HL-60 (cell line): ENCODE data around the gene CPNE4.

Source experiments
- DNase-seq, 2 experiments: peaks; one replicate each; pipeline ENCODE4 v3.0.0-alpha.2; 2010 to 2020; ENCODE audit warnings: low read depth in 1 of 2, low spot score in 1 of 2
- H3K27ac ChIP-seq: fragments of 250-450 bp; sonication (Bioruptor Pico); replicated peaks from 2 replicates; pipeline ENCODE4 v1.5.1; 2020; ENCODE audit warnings: mild to moderate bottlenecking, moderate library complexity
- H3K27me3 ChIP-seq: fragments of 250-450 bp; sonication (Bioruptor Pico); 2 replicates; pipeline ENCODE4 v1.5.1; 2021; ENCODE audit warnings: mild to moderate bottlenecking, moderate library complexity; ENCODE audit not compliant: insufficient read depth, poor library complexity, severe bottlenecking
- H3K4me3 ChIP-seq: replicated peaks from 2 replicates; pipeline ENCODE4 v1.5.1; 2011; ENCODE audit warnings: mild to moderate bottlenecking, control low read depth, low read length; ENCODE audit not compliant: insufficient read depth
- GABPA ChIP-seq: IDR thresholded peaks from 2 replicates; pipeline ENCODE4 v1.6.1; 2012; ENCODE audit warnings: low read depth
- POLR2AphosphoS5 ChIP-seq: IDR thresholded peaks from 2 replicates; pipeline ENCODE4 v1.6.1; 2012; ENCODE audit warnings: low read depth
- SPI1 ChIP-seq: IDR thresholded peaks from 2 replicates; pipeline ENCODE4 v1.6.1; 2012; ENCODE audit warnings: low read depth, mild to moderate bottlenecking, borderline replicate concordance
- TF ChIP-seq, protein P1 (sequence below): IDR thresholded peaks from one replicate; pipeline ENCODE4 v1.5.1; 2011; ENCODE audit warnings: low read length, control low read depth, inconsistent platforms; ENCODE audit not compliant: insufficient read depth
- TF ChIP-seq, protein P2 (sequence below): IDR thresholded peaks from 2 replicates; pipeline ENCODE4 v1.6.1; 2012; ENCODE audit warnings: low read depth; ENCODE audit not compliant: insufficient replicate concordance

The CPNE4 gene

DNA sequence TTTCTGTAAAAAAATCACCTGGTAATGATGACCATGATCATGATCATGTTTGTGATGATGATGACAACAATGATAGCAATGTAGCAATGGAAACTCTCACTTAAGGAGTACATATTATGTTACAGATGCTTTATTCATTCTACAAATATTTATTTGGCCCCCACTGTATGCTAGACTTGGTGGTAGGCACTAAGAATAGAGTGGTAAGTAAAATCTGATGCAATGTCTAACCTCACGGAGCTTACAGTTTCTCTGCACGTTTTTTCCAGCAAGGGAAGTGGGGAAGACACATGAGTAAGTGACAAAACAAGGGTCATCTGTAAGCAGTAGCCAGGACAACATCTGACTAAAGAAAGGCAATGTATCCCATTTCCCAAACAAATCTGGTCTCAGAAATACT lies 332.7 kb downstream of the CPNE4 start:
- DNase-seq = no peak
- H3K27me3 ChIP-seq = no peaks in the 10 kb centered on the region
- no peak overlapping the region for H3K4me3 ChIP-seq
- H3K27ac ChIP-seq = no peak overlapping the region
- TF ChIP-seq SPI1 = no peak
- TF ChIP-seq, protein P1, sequence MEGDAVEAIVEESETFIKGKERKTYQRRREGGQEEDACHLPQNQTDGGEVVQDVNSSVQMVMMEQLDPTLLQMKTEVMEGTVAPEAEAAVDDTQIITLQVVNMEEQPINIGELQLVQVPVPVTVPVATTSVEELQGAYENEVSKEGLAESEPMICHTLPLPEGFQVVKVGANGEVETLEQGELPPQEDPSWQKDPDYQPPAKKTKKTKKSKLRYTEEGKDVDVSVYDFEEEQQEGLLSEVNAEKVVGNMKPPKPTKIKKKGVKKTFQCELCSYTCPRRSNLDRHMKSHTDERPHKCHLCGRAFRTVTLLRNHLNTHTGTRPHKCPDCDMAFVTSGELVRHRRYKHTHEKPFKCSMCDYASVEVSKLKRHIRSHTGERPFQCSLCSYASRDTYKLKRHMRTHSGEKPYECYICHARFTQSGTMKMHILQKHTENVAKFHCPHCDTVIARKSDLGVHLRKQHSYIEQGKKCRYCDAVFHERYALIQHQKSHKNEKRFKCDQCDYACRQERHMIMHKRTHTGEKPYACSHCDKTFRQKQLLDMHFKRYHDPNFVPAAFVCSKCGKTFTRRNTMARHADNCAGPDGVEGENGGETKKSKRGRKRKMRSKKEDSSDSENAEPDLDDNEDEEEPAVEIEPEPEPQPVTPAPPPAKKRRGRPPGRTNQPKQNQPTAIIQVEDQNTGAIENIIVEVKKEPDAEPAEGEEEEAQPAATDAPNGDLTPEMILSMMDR = no peak

GRCh38 chr3:131701153-131701770 lies 333.6 kb downstream of the CPNE4 start:
- no peak overlapping the region for H3K4me3 ChIP-seq
- DNase-seq = no peak
- H3K27me3 ChIP-seq = no peaks in the 10 kb centered on the region
- TF ChIP-seq, protein P2, sequence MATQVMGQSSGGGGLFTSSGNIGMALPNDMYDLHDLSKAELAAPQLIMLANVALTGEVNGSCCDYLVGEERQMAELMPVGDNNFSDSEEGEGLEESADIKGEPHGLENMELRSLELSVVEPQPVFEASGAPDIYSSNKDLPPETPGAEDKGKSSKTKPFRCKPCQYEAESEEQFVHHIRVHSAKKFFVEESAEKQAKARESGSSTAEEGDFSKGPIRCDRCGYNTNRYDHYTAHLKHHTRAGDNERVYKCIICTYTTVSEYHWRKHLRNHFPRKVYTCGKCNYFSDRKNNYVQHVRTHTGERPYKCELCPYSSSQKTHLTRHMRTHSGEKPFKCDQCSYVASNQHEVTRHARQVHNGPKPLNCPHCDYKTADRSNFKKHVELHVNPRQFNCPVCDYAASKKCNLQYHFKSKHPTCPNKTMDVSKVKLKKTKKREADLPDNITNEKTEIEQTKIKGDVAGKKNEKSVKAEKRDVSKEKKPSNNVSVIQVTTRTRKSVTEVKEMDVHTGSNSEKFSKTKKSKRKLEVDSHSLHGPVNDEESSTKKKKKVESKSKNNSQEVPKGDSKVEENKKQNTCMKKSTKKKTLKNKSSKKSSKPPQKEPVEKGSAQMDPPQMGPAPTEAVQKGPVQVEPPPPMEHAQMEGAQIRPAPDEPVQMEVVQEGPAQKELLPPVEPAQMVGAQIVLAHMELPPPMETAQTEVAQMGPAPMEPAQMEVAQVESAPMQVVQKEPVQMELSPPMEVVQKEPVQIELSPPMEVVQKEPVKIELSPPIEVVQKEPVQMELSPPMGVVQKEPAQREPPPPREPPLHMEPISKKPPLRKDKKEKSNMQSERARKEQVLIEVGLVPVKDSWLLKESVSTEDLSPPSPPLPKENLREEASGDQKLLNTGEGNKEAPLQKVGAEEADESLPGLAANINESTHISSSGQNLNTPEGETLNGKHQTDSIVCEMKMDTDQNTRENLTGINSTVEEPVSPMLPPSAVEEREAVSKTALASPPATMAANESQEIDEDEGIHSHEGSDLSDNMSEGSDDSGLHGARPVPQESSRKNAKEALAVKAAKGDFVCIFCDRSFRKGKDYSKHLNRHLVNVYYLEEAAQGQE = no peak
- TF ChIP-seq GABPA = no peak
- H3K27ac ChIP-seq = no peak overlapping the region

GRCh38 chr3:131699001-131699400 lies 335.8 kb downstream of the CPNE4 start:
- H3K27ac ChIP-seq = no peak overlapping the region
- no peak overlapping the region for H3K4me3 ChIP-seq
- DNase-seq = no peak
- no peaks in the 10 kb centered on the region for H3K27me3 ChIP-seq
- TF ChIP-seq, protein P1 = no peak
- TF ChIP-seq SPI1 (no peak), GABPA (no peak)

GRCh38 chr3:131694376-131694775 lies 340.4 kb downstream of the CPNE4 start:
- TF ChIP-seq, protein P1 = no peak
- TF ChIP-seq SPI1 (no peak), GABPA (no peak), POLR2AphosphoS5 (no peak)
- DNase-seq = no peak
- no peak overlapping the region for H3K27ac ChIP-seq
- no peaks in the 10 kb centered on the region for H3K27me3 ChIP-seq
- no peak overlapping the region for H3K4me3 ChIP-seq

DNA sequence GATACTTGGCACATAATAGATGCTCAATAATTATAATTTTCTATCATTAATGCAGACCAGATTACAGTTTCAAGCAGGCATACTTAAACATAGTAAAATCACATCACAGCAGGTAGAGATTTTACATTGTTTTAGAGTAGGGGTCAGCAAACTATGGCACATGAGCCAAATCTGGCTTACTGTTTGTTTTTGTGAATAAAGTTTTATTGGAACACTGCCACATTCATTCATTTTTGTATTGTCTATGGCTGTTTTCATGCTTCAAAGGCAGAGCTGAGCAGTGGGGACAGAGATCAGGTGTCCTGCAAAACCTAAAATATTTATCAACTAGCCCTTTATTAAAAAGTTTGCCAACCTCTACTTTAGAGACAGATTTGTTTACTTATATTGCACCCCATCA lies 342.5 kb downstream of the CPNE4 start:
- H3K4me3 ChIP-seq = no peak overlapping the region
- no peak overlapping the region for H3K27ac ChIP-seq
- H3K27me3 ChIP-seq = no peaks in the 10 kb centered on the region
- no peak for DNase-seq
- TF ChIP-seq GABPA (no peak), POLR2AphosphoS5 (no peak), SPI1 (no peak)
- TF ChIP-seq, protein P1 = no peak
